ENCODE measurements around the gene CD86.
"Not testable (repeated sequence)": the region's sequence is repeated elsewhere in the genome, so short reads cannot be mapped to it uniquely, and the experiment has no call there.

CD86 gene

DNA sequence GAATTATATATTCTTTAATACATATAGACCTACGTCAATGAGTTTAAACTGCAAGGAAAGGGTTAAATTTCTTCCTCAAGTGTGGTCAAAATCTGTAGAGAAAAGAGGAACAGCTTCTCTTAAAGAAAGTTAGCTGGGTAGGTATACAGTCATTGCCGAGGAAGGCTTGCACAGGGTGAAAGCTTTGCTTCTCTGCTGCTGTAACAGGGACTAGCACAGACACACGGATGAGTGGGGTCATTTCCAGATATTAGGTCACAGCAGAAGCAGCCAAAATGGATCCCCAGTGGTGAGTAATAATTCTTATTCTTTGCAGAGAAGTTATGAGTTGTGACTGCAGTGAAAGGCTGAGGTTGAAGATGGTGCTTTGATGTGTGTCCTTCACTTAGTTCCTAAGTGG, at the start of gene CD86:
CD86 (plus strand) TSS at position 148 of the 400 bp plus-strand sequence; CDS start at position 276, 128 bp downstream.
- no peak for DNase-seq (ENCODE audit: low read depth in 2 of 2)

DNA sequence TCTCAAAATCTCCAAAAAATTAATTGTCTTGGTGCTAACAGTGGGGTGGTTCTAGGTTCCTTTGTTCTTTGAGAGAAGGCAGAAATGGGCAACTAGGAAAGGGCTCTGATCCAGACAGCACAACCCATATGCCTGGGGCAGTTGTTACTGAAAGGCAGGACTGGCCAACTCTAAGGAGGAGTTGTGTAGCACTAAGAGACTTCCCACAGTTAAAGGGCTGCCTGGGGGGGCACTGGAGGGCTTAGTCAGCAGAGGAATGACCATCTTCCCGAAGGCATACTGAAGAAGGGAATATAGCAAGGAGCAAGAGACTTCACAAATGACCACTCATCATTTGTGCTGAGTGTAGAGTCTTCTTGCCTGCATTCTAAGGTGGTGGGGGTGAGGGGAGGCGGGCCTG, 48.9 kb upstream of the CD86 start:
- DNase-seq (ENCODE audit: low read depth in 2 of 2): no peak

DNA sequence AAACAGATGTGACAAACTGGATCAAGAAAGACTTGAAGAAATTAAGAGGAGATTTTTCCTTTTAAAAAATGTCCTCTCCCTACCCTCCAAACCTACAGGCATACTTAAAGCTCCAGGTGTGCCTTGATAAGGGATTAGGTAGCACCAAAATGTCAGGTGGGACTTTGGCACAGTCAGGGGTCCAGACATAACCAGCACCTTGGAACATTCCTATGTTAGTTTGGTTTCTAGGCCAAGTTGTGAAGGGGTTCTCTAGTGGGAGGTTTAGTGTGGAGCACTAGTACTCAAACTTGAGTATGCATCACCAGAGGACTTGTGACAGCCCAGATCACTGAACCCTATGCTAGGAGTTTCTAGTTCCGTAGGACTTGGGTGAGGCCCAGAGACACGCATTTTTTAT, 47.0 kb upstream of the CD86 start:
- no peak for DNase-seq (ENCODE audit: low read depth in 2 of 2)

GRCh38 chr3:122010506-122010905, 44.7 kb upstream of the CD86 start:
- no peak for DNase-seq (ENCODE audit: low read depth in 2 of 2)

GRCh38 chr3:122011396-122011795, 43.8 kb upstream of the CD86 start:
- DNase-seq (ENCODE audit: low read depth in 2 of 2): no peak

- no peak for DNase-seq (ENCODE audit: low read depth in 2 of 2)
These were observed 42.3 kb upstream of the CD86 start for GRCh38 chr3:122012821-122013220.

GRCh38 chr3:122013448-122013925, 41.7 kb upstream of the CD86 start:
- DNase-seq (ENCODE audit: low read depth in 2 of 2): no peak

DNA sequence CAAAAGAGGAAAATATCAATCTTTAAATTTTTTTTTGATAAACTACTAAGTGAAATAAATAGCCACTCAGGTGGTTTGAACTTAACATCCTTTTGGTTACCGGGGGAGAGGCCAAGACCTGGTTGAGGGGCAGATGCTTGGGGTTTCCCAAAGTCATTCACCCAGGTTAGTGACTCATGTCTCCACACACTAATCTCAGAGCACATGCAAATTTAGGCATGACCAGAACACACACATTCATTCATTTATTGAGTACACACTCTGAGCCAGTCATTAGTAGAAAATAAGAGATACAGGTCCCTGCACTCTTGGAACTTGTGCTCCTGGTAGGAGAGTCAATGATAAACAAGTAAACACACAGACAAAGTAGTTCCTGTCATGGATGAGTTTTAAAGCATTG, 40.4 kb upstream of the CD86 start:
- DNase-seq (ENCODE audit: low read depth in 2 of 2): no peak

DNA sequence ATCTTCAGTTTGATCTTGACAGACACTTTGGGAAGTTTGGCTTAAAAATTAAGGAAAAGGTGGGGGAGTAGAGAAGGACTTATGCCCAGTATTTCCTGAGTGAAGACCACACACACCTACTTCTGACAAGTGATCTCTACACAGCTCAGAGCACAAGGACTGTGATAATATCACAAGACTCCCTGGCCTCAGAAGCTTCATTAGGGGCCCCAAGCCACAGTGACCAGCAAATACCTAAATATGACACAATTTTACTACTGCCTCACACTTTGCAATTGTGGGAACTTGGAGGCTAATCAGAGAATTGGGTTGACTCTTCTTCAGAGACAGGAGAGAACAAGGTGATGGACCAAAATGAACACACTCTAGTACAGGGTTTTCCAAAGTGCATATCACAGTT, 35.7 kb upstream of the CD86 start:
- DNase-seq (ENCODE audit: low read depth in 2 of 2): no peak

- DNase-seq (ENCODE audit: low read depth in 2 of 2): no peak
These were observed 34.1 kb upstream of the CD86 start for GRCh38 chr3:122021037-122021436.

DNA sequence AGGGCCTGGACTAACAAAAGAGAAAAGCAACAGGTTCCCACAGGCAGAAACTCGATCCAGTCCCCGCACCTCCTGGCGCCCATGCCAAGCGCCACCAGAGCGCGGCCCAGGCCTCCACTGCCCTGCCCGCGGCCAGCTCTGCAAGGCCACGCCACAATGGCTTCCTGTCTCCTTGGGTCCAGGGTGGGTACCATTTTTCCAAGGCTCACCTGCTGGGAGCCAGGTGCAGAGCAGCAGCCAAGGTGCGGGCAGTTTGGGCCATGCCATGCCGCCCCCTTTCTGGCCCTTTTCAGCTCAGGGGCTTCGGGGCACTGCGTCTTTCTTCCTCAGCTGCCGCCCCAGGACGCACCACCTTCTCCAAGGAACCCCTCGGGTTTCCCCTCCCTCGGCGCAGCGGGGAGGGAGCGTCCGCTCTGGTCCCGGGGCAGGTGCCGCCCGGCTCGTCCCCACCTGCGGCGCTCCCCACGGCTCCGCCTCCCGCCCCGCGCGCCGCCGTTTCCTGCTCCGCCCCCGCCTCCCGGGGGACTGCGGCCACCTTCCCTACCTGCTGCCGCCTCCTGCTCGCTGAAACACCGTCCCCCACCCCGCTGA, 33.3 kb upstream of the CD86 start, which contains the start of gene ILDR1:
ILDR1 (minus strand) TSS at position 437 of the 591 bp plus-strand sequence; CDS start at position 267, 170 bp downstream.
- no peak for DNase-seq (ENCODE audit: low read depth in 2 of 2)

DNA sequence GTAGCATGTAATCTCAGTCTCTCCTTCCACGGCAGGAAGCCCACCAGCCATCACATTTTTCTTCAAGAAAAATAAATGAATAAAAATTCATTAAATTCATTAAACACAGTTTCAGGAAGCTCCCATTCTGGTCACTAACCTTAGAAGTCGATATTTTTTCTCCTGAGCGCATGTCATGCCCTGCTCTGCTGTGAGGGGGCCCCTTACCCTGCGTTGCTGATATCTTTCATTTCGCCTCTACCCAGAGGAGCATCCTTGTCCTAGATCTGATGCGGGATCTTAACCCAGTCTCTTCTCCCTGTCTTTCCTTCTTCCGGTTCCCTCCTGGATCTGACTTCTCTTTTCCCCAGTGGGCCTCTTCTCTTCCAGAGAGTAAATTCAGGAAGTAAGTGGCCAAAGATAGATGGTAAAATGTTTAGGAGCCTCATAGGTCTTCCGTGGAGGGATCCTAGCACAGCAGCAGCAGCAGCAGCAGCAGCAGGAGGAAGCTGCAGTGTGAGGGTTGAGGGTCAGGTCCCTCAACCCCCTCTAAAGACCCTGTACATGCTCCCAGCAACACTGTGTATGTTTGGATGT, 31.7 kb upstream of the CD86 start:
- DNase-seq (ENCODE audit: low read depth in 2 of 2): no peak

GRCh38 chr3:122024800-122025199, 30.4 kb upstream of the CD86 start:
- no peak for DNase-seq (ENCODE audit: low read depth in 2 of 2)

DNA sequence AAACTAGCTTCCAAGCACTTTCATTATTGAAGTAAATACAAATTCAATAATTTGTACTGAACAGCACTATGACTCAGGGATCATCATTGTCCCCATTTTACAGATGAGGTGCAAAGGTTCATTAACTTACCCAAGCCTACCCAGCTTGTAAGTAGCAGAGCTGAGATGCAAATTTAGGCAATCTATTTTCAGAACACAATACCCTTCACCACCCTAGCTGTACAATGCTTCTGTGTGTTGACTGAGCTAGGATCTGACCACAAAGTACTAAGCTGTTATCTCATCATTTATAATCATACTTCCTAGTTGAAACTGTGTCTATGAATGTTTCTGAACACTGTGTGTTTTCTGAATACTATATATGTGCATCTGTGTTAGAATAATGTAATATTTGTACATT, 29.9 kb upstream of the CD86 start:
- no peak for DNase-seq (ENCODE audit: low read depth in 2 of 2)

DNA sequence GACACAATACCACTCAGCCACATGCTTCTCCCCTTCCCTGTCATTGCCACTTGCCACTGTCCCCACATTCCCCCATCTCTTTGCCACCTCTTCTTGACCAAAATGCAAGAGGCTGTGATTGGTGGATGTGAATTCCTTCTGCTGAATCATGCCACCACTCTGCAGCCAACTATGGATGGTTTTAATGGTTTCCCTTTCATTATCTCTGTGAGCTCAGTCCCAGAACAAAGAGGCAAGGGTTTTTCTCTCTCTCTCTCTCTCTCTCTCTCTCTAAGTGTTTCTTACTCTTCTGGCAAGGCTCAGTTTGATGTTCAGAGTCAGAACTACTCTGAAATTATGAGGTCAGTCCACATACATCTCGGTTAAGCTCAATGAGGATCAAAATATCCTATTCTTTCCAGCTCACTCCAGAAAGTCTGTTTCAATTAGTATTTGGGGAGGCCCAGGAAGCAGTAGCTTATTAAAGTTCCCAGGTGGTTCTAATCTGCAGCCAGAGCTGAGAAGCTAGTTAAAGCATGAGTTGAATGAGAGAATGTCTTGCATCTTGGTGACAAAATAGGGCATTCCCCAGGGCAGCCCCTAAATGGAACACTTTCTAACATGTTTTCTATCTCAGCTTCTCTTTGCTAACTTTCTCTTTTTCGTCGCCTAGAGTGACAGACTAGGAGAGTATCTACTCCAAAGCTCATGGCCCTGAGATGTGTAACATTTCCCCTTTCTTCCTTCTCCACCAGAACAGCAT, 24.6 kb upstream of the CD86 start:
- DNase-seq (ENCODE audit: low read depth in 2 of 2): no peak

DNA sequence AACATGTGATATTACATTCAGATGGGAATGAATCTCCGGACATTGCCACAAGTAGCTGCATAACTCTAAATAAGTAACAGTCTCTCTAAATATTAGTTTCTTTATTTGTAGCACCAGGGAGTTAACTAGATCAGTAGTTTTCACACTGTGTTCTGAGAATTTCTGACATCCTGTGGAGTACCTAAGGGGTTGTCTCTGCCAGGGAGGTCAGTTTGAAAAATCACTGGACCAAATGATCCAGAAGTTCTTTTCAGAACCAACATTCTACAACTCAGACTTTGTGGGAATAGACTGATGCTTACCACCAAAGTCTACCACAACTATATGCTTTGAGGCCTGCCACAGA, 24.1 kb upstream of the CD86 start:
- no peak for DNase-seq (ENCODE audit: low read depth in 2 of 2)

DNA sequence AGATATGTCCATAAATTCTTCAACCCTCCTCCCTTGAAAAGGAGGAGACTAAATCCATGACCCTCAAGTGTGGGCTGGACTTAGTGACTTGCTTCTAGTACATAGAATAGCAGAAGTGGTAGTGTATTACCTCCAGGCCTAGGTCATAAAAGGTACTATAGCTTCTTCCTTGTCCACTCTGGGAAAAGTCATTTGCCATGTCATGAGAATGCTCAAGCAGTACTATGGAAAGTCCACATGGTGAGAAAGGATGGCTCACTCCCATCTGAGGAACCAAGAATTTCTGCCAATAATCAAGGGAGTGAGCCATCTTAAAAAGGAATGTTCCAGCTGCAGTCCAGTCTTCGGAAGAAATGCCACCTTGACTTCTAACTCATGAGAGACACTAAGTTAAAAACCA, 22.6 kb upstream of the CD86 start:
- no peak for DNase-seq (ENCODE audit: low read depth in 2 of 2)

DNA sequence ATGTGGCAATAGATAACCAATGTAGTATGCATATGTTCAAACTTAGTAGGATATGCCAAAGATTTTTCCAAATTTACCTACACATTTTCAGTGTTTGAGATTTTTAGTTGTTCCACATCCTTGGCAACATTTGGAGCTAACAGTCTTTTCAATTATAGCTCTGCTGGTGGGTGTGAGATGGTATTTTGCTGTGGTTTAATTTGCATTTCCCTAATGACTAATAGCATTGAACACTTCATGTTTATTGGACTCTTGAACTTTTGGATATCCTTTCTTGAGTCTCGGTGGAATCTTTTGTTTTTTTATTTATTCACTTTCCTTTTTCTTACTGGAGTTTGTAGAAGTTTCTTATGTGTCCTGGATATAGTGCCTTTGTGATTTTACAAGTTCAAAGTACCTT, 22.1 kb upstream of the CD86 start:
- DNase-seq (ENCODE audit: low read depth in 2 of 2): no peak

DNA sequence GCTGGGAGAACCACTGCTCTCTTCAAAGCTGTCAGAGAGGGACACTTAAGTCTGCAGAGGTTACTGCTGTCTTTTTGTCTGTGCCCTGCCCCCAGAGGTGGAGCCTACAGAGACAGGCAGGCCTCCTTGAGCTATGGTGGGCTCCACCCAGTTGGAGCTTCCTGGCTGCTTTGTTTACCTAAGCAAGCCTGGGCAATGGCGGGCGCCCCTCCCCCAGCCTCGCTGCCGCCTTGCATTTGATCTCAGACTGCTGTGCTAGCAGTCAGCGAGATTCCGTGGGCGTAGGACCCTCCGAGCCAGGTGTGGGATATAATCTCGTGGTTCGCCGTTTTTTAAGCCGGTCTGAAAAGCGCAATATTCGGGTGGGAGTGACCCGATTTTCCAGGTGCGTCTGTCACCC, 7.9 kb upstream of the CD86 start:
- not testable (repeated sequence) for DNase-seq (ENCODE audit: low read depth in 2 of 2)

- DNase-seq (ENCODE audit: low read depth in 2 of 2): not testable (repeated sequence)
These were observed 7.4 kb upstream of the CD86 start for GRCh38 chr3:122047773-122048172.

DNA sequence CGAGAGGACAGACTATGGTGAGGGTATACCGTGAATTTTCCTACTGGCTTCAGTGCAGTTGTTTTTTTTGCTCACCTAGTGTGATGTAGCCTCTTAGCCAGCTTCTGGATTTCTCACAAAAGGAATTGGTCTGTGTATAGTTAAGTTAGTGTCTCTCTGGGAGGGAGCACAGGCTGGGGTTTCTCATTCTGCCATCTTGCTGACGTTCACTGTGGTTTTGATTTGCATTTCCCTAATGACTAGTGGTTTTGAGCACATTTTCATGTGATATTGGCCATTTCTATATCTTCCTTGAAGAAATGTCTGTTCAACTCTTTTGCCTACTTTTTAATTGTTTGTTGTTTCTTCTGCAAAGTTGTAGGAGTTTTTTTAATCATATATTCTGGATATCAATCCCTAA, 2.2 kb upstream of the CD86 start:
- no peak for DNase-seq (ENCODE audit: low read depth in 2 of 2)

DNA sequence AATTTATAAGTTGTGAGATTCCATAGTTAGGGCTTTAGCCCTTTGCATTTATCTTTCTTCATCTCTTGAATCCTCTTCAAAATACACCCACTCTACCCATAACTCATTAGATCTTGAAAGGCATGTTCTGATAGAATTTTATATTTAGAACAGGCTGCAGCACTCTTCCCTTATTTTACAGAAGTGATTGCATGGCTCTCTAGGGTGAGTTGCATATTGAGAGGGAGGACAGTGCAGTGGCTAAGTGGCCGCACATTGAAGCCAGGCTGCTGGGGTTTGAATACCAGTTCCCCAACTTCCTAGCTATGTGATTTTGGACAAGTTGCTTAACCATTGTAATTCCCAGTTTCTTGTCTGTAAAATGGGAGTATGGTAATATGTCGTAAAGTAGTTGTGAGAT, 2.5 kb downstream of the CD86 start:
- DNase-seq (ENCODE audit: low read depth in 2 of 2): no peak

GRCh38 chr3:122058294-122058693, 3.1 kb downstream of the CD86 start:
- DNase-seq (ENCODE audit: low read depth in 2 of 2): no peak
